GM23338 (cell line): ENCODE data around the gene SLC22A14.

ENCODE experiments used
- CREB1 ChIP-seq: fragments of 250-450 bp; sonication (Bioruptor Pico); IDR thresholded peaks from 2 replicates; pipeline ENCODE4 v1.5.0; 2020; ENCODE audit warnings: low read depth, mild to moderate bottlenecking, moderate library complexity
- ETS1 ChIP-seq: IDR thresholded peaks from 2 replicates; pipeline ENCODE4 v1.6.1; 2016; ENCODE audit warnings: antibody characterized with exemption
- EZH2 ChIP-seq: fragments of 200-600 bp; sonication (generic); IDR thresholded peaks from one replicate; pipeline ENCODE4 v1.8.0; 2017; ENCODE audit warnings: antibody characterized with exemption, mild to moderate bottlenecking, low read depth; ENCODE audit not compliant: unreplicated experiment
- EZH2phosphoT487 ChIP-seq: fragments of 200-600 bp; sonication (generic); IDR thresholded peaks from one replicate; pipeline ENCODE4 v1.8.1; 2018; ENCODE audit warnings: antibody characterized with exemption; ENCODE audit not compliant: unreplicated experiment
- JUNB ChIP-seq: IDR thresholded peaks from one replicate; pipeline ENCODE4 v1.6.1; 2016; ENCODE audit warnings: antibody characterized with exemption; ENCODE audit not compliant: unreplicated experiment
- NANOG ChIP-seq: IDR thresholded peaks from 2 replicates; pipeline ENCODE4 v1.6.1; 2016; ENCODE audit warnings: antibody characterized with exemption, borderline replicate concordance
- POLR2AphosphoS5 ChIP-seq: IDR thresholded peaks from 2 replicates; pipeline ENCODE4 v1.6.1; 2016; ENCODE audit warnings: antibody characterized with exemption, low read depth
- ZNF114 ChIP-seq: fragments of 250-450 bp; sonication (Bioruptor Pico); IDR thresholded peaks from 2 replicates; pipeline ENCODE4 v1.5.0; 2020; ENCODE audit warnings: mild to moderate bottlenecking, moderate library complexity
- ZNF331 ChIP-seq: fragments of 250-450 bp; sonication (Bioruptor Pico); IDR thresholded peaks from 2 replicates; pipeline ENCODE4 v1.5.0; 2020; ENCODE audit warnings: low read depth, mild to moderate bottlenecking, moderate library complexity
- TF ChIP-seq, protein P1 (sequence below), 2 experiments: fragments of 200-600 bp in 1 of 2; sonication (generic) in 1 of 2; conservative IDR thresholded peaks; 2 replicates each; pipeline versions ENCODE4 v1.5.1 to v1.6.1; 2016 to 2017; ENCODE audit warnings: antibody characterized with exemption in 2 of 2, low read depth in 2 of 2, mild to moderate bottlenecking in 2 of 2, moderate library complexity in 1 of 2
- TF ChIP-seq, protein P2 (sequence below): IDR thresholded peaks from one replicate; pipeline ENCODE4 v1.6.1; 2018; ENCODE audit warnings: antibody characterized with exemption; ENCODE audit not compliant: unreplicated experiment

DNA sequence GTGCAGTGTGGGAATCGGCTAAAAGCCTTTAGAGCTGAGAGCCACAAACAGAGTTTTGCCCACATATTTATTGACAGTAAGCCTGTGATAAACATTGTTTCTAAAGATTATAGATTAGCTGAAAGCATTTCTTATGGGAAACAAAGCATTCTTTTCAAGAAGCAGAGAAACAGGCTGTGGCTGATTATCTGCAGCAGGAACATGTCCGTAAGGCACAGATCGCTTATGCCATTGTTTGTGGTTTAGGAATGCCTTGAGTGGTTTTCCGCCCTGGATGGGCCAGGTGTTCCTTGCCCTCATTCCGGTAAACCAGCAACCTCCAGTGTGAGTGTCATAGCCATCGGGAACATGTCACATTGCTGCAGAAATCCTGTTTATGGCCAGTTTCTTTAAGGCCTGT lies 76.9 kb downstream of the SLC22A14 start:
- TF ChIP-seq, protein P1, sequence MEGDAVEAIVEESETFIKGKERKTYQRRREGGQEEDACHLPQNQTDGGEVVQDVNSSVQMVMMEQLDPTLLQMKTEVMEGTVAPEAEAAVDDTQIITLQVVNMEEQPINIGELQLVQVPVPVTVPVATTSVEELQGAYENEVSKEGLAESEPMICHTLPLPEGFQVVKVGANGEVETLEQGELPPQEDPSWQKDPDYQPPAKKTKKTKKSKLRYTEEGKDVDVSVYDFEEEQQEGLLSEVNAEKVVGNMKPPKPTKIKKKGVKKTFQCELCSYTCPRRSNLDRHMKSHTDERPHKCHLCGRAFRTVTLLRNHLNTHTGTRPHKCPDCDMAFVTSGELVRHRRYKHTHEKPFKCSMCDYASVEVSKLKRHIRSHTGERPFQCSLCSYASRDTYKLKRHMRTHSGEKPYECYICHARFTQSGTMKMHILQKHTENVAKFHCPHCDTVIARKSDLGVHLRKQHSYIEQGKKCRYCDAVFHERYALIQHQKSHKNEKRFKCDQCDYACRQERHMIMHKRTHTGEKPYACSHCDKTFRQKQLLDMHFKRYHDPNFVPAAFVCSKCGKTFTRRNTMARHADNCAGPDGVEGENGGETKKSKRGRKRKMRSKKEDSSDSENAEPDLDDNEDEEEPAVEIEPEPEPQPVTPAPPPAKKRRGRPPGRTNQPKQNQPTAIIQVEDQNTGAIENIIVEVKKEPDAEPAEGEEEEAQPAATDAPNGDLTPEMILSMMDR (conservative IDR thresholded peaks at IDR 0.05; ENCODE audit: low read depth in 2 of 2): no peak
- TF ChIP-seq, protein P2, sequence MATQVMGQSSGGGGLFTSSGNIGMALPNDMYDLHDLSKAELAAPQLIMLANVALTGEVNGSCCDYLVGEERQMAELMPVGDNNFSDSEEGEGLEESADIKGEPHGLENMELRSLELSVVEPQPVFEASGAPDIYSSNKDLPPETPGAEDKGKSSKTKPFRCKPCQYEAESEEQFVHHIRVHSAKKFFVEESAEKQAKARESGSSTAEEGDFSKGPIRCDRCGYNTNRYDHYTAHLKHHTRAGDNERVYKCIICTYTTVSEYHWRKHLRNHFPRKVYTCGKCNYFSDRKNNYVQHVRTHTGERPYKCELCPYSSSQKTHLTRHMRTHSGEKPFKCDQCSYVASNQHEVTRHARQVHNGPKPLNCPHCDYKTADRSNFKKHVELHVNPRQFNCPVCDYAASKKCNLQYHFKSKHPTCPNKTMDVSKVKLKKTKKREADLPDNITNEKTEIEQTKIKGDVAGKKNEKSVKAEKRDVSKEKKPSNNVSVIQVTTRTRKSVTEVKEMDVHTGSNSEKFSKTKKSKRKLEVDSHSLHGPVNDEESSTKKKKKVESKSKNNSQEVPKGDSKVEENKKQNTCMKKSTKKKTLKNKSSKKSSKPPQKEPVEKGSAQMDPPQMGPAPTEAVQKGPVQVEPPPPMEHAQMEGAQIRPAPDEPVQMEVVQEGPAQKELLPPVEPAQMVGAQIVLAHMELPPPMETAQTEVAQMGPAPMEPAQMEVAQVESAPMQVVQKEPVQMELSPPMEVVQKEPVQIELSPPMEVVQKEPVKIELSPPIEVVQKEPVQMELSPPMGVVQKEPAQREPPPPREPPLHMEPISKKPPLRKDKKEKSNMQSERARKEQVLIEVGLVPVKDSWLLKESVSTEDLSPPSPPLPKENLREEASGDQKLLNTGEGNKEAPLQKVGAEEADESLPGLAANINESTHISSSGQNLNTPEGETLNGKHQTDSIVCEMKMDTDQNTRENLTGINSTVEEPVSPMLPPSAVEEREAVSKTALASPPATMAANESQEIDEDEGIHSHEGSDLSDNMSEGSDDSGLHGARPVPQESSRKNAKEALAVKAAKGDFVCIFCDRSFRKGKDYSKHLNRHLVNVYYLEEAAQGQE: no peak
- TF ChIP-seq POLR2AphosphoS5: no peak
- TF ChIP-seq EZH2phosphoT487: no peak
- TF ChIP-seq ZNF114 (CRISPR knock-in tag): no peak
- no peak for TF ChIP-seq ZNF331 (CRISPR knock-in tag)
- TF ChIP-seq EZH2: no peak
- no peak for TF ChIP-seq JUNB
- TF ChIP-seq CREB1 (CRISPR knock-in tag): no peak
- no peak for TF ChIP-seq NANOG
- TF ChIP-seq ETS1: no peak
